NCI-H2029 treated with DMSO at 0.1 percent for 48 hours (cell line): Measurements from ENCODE around the gene PPP4C.
"Not testable (repeated sequence)": the region's sequence is repeated elsewhere in the genome, so short reads cannot be mapped to it uniquely, and the experiment has no call there.

Experiments used
- DNase-seq: peaks from one replicate; lab custom pipeline; 2025; lab: John Stamatoyannopoulos, UW

Gene PPP4C

DNA sequence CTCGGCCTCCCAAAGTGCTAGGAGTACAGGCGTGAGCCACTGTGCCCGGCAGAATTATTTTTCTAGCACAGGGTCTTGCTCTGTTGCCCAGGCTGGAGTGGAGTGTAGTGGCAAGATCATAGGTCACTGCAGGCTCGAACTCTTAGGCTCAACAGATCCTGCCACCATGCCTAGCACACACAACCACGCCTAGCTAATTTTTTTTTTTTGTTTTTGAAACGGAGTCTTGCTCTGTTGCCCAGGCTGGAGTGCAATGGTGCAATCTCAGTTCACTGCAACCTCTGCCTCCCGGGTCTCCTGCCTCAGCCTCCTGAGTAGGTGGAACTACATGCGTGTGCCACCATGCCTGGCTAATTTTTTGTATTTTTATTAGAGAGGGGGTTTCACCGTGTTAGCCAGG, 49.9 kb downstream of the PPP4C start:
- not testable (repeated sequence) for DNase-seq

DNA sequence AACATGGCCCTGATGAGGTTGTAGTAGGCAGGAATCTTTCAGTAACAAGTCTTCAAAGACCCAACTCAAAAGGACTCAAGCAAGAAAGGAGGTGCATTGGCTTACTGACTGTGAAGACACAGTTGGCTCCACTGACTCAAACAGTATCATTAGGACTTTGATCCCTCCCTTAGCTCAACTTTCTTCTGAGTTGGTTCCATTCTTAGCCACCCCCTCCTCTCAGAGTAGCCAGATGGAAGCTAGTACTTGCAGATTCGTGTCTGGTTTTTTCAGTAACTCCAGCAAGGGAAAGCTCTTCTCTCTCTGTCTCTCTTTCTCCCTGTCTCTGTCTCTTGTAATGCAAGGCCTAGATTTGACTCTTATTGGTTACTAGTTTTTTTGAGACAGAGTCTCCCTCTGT, 52.2 kb downstream of the PPP4C start:
- DNase-seq: no peak

DNA sequence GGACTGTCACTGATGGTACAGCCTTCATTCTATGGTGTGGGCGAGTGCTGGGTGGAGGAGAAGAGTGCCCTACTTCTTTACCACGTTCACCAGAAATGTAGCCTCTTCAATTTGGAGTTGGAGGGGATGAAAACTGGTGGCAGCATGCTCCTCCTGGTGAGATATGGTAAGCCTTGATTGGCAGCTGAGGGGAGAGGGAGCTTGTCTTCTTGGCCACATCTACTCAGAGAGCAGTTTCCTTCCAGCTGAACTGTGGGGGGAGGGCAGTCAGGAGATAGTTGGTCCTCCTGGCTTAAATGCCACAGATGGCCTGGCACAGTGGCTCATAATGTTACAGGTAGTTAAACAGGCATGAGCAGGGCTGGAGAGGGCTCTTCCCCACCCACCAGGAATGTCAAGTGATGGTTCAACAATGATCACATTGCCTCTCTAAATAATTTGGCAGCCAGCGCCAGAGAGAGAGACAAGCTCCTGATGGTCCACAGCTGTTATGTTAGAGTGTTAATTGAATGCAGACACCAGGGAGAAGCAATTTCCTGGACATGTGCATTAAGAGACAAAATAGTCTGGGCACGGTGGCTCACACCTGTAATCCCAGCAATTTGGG, 56.2 kb downstream of the PPP4C start:
- DNase-seq: peak; percentile 93

DNA sequence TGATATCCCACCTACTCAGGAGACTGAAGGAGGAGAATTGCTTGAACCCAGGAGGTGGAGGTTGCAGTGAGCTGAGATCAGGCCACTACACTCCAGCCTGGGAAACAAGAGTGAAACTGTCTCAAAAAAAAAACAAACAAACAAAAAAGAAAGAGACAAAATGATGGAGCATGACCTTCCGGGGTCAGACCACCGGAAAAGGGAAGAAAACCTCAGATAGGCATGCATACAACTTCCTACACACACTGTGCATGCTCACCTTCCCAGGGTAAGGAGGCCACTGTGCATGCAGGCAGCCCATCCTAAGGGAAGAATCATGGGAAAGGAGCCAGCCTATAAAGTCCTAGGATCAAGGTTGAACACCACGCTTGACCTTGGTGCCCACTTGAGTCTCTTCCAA, 56.8 kb downstream of the PPP4C start:
- no peak for DNase-seq
